HEK293 (cell line): ENCODE measurements around the gene MAPRE2.

Experiments
- BCL11A ChIP-seq: fragments of 450-650 bp; formaldehyde crosslinking; IDR thresholded peaks from 2 replicates; pipeline ENCODE4 v1.5.1; 2016; ENCODE audit warnings: low read depth, missing biosample characterization, missing genetic modification characterization
- CTCF ChIP-seq: fragments of 450-650 bp; formaldehyde crosslinking; IDR thresholded peaks from 2 replicates; pipeline ENCODE4 v1.5.1; 2016; ENCODE audit warnings: missing biosample characterization, missing genetic modification characterization
- EGR2 ChIP-seq: fragments of 450-650 bp; formaldehyde crosslinking; IDR thresholded peaks from 2 replicates; pipeline ENCODE4 v1.5.1; 2016; ENCODE audit warnings: low read depth, missing biosample characterization, missing genetic modification characterization
- ELK4 ChIP-seq: IDR thresholded peaks from 2 replicates; pipeline ENCODE4 v1.6.1; 2011; ENCODE audit warnings: mild to moderate bottlenecking, low read depth, low read length, borderline replicate concordance
- ZNF114 ChIP-seq: fragments of 450-650 bp; formaldehyde crosslinking; IDR thresholded peaks from 2 replicates; pipeline ENCODE4 v1.5.0; 2017; ENCODE audit warnings: missing biosample characterization, missing genetic modification characterization
- ZNF274 ChIP-seq, 2 experiments: fragments of 200-500 bp in 1 of 2; fragments of 450-650 bp in 1 of 2; sonication (Bioruptor generic) in 1 of 2; formaldehyde crosslinking in 1 of 2; IDR thresholded peaks; 2 replicates each; pipeline versions ENCODE4 v1.5.1 to v1.6.1; 2014 to 2016; ENCODE audit warnings: borderline replicate concordance in 1 of 2, inconsistent platforms in 1 of 2, low read length in 1 of 2, missing biosample characterization in 1 of 2, missing genetic modification characterization in 1 of 2
- ZNF37A ChIP-seq: fragments of 450-650 bp; IDR thresholded peaks from 2 replicates; pipeline ENCODE4 v1.5.1; 2018; ENCODE audit warnings: missing biosample characterization, missing genetic modification characterization
- ZNF391 ChIP-seq: fragments of 450-650 bp; formaldehyde crosslinking; IDR thresholded peaks from 2 replicates; pipeline ENCODE4 v1.5.1; 2016; ENCODE audit warnings: low read depth, missing biosample characterization, missing genetic modification characterization, borderline replicate concordance
- ZNF423 ChIP-seq: fragments of 450-650 bp; formaldehyde crosslinking; IDR thresholded peaks from 2 replicates; pipeline ENCODE4 v1.5.1; 2016; ENCODE audit warnings: missing biosample characterization, missing genetic modification characterization
- ZNF76 ChIP-seq: fragments of 450-650 bp; formaldehyde crosslinking; IDR thresholded peaks from 2 replicates; pipeline ENCODE4; 2016; ENCODE audit warnings: low read depth, missing biosample characterization, missing genetic modification characterization, borderline replicate concordance
- TF ChIP-seq, protein P1 (sequence below): fragments of 450-650 bp; formaldehyde crosslinking; IDR thresholded peaks from 2 replicates; pipeline ENCODE4 v1.5.1; 2016; ENCODE audit warnings: missing biosample characterization, missing genetic modification characterization, low read depth
- TF ChIP-seq, protein P2 (sequence below): sonication (generic); formaldehyde crosslinking; IDR thresholded peaks from 2 replicates; pipeline ENCODE4 v1.8.1; 2022; ENCODE audit warnings: mild to moderate bottlenecking, moderate library complexity, missing genetic modification reagents

DNA sequence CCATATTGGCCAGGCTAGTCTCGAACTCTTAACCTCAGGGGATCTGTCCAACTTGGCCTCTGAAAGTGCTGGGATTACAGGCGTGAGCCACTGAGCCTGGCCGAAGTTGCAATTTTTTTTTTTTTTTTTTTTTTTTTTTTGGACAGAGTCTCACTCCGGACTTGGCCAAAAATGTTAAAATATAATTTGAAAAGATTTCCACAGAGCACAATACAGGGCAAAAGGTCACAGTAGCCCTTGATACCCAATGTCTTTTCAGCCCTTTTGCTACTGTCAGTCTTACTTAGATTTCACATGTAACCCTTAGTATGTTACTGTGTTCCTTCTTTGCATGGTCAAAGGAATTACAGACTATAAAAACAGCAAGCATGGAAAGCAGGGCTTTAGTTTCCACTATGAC is 42.6 kb upstream of the MAPRE2 start:
- TF ChIP-seq CTCF (tag by site-specific recombination) (no peak), EGR2 (no peak), ZNF114 (tag by site-specific recombination) (no peak), ZNF37A (no peak), ZNF274 (IDR thresholded peaks at IDR 0.05; ENCODE audit: low read length) (no peak), ZNF274 (tag by site-specific recombination; IDR thresholded peaks at IDR 0.05; ENCODE audit: borderline replicate concordance) (no peak), ELK4 (no peak), ZNF391 (tag by site-specific recombination) (no peak), ZNF423 (no peak), ZNF76 (tag by site-specific recombination) (no peak), BCL11A (tag by site-specific recombination) (no peak)
- TF ChIP-seq, protein P1, sequence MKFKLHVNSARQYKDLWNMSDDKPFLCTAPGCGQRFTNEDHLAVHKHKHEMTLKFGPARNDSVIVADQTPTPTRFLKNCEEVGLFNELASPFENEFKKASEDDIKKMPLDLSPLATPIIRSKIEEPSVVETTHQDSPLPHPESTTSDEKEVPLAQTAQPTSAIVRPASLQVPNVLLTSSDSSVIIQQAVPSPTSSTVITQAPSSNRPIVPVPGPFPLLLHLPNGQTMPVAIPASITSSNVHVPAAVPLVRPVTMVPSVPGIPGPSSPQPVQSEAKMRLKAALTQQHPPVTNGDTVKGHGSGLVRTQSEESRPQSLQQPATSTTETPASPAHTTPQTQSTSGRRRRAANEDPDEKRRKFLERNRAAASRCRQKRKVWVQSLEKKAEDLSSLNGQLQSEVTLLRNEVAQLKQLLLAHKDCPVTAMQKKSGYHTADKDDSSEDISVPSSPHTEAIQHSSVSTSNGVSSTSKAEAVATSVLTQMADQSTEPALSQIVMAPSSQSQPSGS (tag by site-specific recombination), result no peak
- TF ChIP-seq, protein P2, sequence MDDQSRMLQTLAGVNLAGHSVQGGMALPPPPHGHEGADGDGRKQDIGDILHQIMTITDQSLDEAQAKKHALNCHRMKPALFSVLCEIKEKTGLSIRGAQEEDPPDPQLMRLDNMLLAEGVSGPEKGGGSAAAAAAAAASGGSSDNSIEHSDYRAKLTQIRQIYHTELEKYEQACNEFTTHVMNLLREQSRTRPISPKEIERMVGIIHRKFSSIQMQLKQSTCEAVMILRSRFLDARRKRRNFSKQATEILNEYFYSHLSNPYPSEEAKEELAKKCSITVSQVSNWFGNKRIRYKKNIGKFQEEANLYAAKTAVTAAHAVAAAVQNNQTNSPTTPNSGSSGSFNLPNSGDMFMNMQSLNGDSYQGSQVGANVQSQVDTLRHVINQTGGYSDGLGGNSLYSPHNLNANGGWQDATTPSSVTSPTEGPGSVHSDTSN (CRISPR knock-in tag), result no peak
